ENCODE measurements around the gene GPC1.

Gene GPC1

GRCh38 chr2:240390091-240391073, 45.1 kb upstream of the GPC1 start:
- Histone ChIP-seq H3K9me3 (ENCODE audit: low read length) (no peaks in the 10 kb centered on the region), H3K36me3 (ENCODE audit: insufficient read depth, low read length) (no peaks in the 10 kb centered on the region), H3K27ac (ENCODE audit: low read depth, low read length, poor library complexity, severe bottlenecking) (no peak overlapping the region), H3K79me2 (ENCODE audit: insufficient read depth, low read length) (no peaks in the 10 kb centered on the region), H3K9me2 (ENCODE audit: low read depth, low read length) (no peaks in the 10 kb centered on the region), H3K27me3 (ENCODE audit: insufficient read depth, low read length) (no peaks in the 10 kb centered on the region), H3K4me2 (ENCODE audit: low read length) (no peak overlapping the region), H4K20me1 (ENCODE audit: insufficient read depth, low read length) (no peaks in the 10 kb centered on the region), H3K9ac (ENCODE audit: low read length) (no peak overlapping the region), H3K4me1 (ENCODE audit: insufficient read depth, low read length, severe bottlenecking) (no peaks in the 10 kb centered on the region), H2AFZ (ENCODE audit: low read length) (no peak overlapping the region), H3F3A (ENCODE audit: insufficient read depth, low read length) (no peaks in the 10 kb centered on the region), H3K4me3 (ENCODE audit: low read depth, low read length, poor library complexity, severe bottlenecking) (no peak overlapping the region)
- TF ChIP-seq EZH2 (IDR thresholded peaks at IDR 0.05; ENCODE audit: borderline replicate concordance, low read length) (no peak), CTCF (IDR thresholded peaks at IDR 0.05; ENCODE audit: low read length) (no peak)

- H4K20me1 ChIP-seq (ENCODE audit: insufficient read depth, low read length) = no peaks in the 10 kb centered on the region
- H3K27ac ChIP-seq (ENCODE audit: low read depth, low read length, poor library complexity, severe bottlenecking) = no peak overlapping the region
- H3K4me1 ChIP-seq (ENCODE audit: insufficient read depth, low read length, severe bottlenecking) = no peaks in the 10 kb centered on the region
- H3K79me2 ChIP-seq (ENCODE audit: insufficient read depth, low read length) = no peaks in the 10 kb centered on the region
- no peak overlapping the region for H3K4me2 ChIP-seq (ENCODE audit: low read length)
- H2AFZ ChIP-seq (ENCODE audit: low read length) = no peak overlapping the region
- no peaks in the 10 kb centered on the region for H3K9me2 ChIP-seq (ENCODE audit: low read depth, low read length)
- H3K4me3 ChIP-seq (ENCODE audit: low read depth, low read length, poor library complexity, severe bottlenecking) = no peak overlapping the region
- TF ChIP-seq CTCF (IDR thresholded peaks at IDR 0.05; ENCODE audit: low read length) (no peak), EZH2 (IDR thresholded peaks at IDR 0.05; ENCODE audit: borderline replicate concordance, low read length) (no peak)
- H3K36me3 ChIP-seq (ENCODE audit: insufficient read depth, low read length) = no peaks in the 10 kb centered on the region
- H3K27me3 ChIP-seq (ENCODE audit: insufficient read depth, low read length) = no peaks in the 10 kb centered on the region
- H3K9ac ChIP-seq (ENCODE audit: low read length) = no peak overlapping the region
- no peaks in the 10 kb centered on the region for H3F3A ChIP-seq (ENCODE audit: insufficient read depth, low read length)
- H3K9me3 ChIP-seq (ENCODE audit: low read length) = no peaks in the 10 kb centered on the region
These were observed 44.1 kb upstream of the GPC1 start for GRCh38 chr2:240391111-240392051.

GRCh38 chr2:240392084-240392947, 43.1 kb upstream of the GPC1 start:
- TF ChIP-seq EZH2 (IDR thresholded peaks at IDR 0.05; ENCODE audit: borderline replicate concordance, low read length) = no peak
- TF ChIP-seq CTCF (IDR thresholded peaks at IDR 0.05; ENCODE audit: low read length) = no peak
- Histone ChIP-seq H3K9ac (ENCODE audit: low read length) (no peak overlapping the region), H2AFZ (ENCODE audit: low read length) (no peak overlapping the region)

More at GRCh38 chr2:240392084-240392947, 43.1 kb upstream of the GPC1 start:
- Histone ChIP-seq H3K36me3 (ENCODE audit: insufficient read depth, low read length) (no peaks in the 10 kb centered on the region), H3F3A (ENCODE audit: insufficient read depth, low read length) (no peaks in the 10 kb centered on the region), H3K9me2 (ENCODE audit: low read depth, low read length) (no peaks in the 10 kb centered on the region), H3K4me3 (ENCODE audit: low read depth, low read length, poor library complexity, severe bottlenecking) (no peak overlapping the region), H3K4me1 (ENCODE audit: insufficient read depth, low read length, severe bottlenecking) (no peaks in the 10 kb centered on the region), H3K9me3 (ENCODE audit: low read length) (no peaks in the 10 kb centered on the region), H4K20me1 (ENCODE audit: insufficient read depth, low read length) (no peaks in the 10 kb centered on the region), H3K27ac (ENCODE audit: low read depth, low read length, poor library complexity, severe bottlenecking) (no peak overlapping the region), H3K4me2 (ENCODE audit: low read length) (no peak overlapping the region), H3K27me3 (ENCODE audit: insufficient read depth, low read length) (no peaks in the 10 kb centered on the region), H3K79me2 (ENCODE audit: insufficient read depth, low read length) (no peaks in the 10 kb centered on the region)
